Amniotic stem cell (primary cell): ENCODE results near the gene SIGLEC6.

Experiments
- DNase-seq: peaks from one replicate; lab custom pipeline; 2025; lab: John Stamatoyannopoulos, UW

The SIGLEC6 gene

DNA sequence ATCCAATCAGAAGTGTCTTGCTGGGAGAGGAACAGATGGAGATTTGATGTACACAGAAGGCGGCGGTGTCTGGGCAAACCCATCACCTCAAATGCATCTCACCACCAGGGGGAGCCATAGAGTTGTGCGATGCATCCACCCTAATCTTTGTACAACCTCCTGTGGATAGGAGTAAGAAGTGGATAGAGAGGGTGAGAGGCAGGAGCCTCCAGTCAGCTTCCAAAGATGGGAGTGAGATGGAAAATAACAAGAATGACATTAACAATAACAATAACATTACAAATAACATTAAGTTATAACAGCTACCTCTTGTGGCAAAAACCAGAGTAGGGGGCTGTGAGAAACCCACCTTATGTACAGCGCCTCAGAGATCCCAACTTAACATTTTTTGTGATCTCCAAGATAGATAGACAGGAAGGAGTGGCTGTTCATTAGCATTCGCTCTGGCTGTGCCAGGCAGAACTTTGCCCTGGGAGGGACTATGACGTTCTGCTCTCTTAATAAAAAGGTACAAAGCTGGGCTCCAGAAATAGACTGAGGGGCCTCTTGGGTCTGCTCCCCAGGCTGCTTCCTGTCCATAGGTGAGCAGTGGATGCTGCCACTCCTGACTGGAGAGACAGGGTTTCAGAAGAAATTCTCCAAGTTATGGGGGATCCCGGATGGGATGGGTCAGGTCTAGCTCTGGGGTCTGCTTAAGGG, 58.3 kb downstream of the SIGLEC6 start:
- DNase-seq = peak; percentile 59

DNA sequence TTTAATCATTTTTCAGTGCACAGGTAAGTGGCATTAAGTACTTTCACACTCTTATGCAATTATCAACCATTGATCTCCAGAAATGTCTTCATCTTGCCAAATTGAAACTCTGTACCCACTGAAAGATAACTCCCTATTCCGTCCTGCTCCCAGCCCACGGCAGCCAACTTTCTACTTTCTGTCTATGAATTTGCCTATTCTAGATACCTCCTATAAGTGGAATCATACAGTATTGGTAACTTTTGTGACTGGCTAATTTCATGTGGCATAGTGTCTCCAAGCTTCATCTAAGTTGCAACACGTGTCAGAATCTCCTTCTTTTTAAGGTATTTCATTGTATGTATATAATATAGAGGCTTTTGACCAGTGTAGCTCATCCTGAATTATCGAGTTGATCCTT, 58.9 kb downstream of the SIGLEC6 start:
- no peak for DNase-seq

DNA sequence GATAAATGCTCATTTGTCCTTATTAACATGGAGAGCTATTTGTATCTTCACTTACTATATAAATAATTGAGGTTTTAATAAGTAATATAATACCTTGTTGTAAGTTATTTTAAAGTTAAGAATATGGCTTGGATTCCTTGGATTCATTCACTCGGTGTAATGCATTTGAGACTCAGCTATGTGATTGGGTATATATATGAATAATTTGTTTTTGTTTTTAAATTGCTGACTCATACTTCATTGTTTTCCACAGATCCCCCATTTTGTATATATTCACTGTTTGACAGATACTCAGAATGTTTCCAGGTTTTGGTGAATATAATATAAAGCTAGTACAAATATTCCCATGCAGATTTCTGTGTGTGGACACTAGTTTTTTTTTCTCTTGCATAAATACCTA, 59.9 kb downstream of the SIGLEC6 start:
- no peak for DNase-seq

DNA sequence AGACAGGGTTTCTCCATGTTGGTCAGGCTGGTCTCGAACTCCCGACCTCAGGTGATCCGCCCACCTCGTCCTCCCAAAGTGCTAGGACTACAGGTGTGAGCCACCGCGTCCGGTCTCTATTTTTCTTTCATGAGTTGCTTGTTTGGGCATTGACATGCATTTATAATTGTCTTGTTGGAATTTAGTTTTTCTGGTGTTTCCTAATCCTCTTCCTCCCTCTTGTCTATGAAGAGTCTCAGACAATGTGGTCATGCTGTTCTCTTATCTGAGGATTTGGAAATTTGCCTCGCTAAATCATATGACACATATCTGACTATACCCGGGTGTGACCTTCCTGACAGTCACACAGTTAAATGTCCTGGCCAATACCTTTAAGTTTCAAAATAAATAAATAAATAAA, 60.5 kb downstream of the SIGLEC6 start:
- no peak for DNase-seq

DNA sequence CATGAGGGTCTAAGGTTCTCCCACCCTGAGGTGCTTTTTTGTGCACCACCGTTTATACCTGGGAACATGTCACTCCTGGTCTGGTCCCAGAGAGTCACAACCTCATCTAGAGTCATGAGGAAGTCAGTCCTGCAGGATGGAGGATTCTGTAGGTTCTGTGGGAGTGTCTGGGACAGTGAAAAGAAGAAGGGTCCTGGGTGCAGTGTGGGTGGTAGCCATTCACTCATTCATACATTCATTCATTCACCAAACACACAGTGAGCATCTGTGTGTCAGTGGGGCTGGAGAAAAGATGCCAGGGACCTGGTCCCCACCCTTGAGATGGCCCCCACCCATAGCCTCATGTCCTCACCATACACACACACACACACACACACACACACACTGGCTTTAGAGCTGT, 61.8 kb downstream of the SIGLEC6 start:
- no peak for DNase-seq

DNA sequence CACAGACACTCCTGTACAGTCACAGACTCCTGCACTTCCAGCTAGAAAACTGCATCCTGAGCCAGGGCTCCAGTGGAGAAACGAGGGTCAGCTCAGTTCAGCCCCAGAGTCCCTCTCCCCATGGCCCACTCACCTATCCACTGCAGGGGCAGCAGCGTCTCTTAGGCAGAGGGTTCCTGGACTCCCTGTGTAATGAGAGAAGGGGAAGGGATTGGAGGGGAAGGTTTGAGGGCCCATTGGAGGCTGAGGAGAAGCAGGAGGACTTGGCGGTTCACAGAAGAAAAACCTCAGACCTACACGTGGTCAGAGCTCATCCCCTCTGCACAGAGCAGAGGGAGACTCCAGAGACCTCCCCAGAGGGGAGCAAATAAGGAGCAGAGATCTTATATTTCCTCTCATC, 62.3 kb downstream of the SIGLEC6 start:
- DNase-seq = no peak

DNA sequence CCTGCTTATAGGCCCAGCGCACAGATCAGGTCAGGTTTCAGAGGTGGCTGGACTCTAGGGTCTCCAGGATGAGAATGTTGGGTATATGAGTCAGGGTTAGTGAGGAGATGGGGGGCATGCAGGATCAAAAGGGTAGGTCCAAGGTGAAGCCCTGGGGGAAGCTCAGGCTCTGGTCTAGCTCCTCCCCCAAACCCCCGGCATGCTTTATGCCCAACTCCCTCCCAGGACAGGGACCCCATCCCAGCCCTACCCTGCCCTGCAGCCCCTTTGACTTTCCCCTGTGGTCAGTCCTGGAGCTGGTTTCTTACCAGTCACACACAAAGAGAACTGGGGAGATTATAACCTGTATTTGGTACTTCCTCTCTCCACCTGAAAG, 62.9 kb downstream of the SIGLEC6 start:
- no peak for DNase-seq

DNA sequence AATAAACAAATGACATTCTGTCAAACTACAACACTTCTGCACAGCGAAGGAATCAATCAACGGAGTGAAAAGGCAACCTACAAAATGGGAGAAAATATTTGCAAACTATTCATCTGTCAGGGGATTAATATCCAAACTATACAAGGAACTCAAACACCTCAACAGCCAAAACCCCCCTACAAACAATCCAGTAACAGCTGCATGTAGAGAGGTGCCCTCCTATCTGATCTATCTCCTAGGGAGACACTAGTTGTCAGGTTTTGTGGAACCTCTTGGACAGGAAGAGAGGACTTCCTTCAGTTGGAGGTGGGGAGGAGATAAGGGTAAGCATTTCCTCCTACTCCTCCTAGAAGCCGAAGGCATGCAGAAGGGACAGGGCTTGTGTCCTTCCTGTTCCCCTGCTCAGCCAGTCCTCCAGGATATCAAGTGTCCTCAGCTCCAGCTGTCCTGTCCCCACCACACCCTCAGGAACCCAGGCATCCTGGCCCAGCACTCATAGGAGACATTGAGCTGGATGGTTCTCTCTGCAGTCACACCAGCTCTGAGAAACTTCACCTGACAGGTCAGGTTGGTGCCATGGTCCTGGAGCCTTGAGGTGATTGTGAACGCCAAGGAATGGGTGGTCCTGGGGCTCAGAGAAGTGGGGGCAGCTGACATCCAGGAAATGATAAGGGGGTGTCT, 63.5 kb downstream of the SIGLEC6 start:
- DNase-seq = no peak
